Neural progenitor cell (in vitro differentiated cells): Measurements from ENCODE around the gene CENPN. TPM values are rescaled to one million over a fixed set of nuclear protein-coding genes. Genes with fewer than 3 reads are reported as not detected.

Experiments
- DNase-seq: peaks from one replicate; pipeline ENCODE4 v3.0.0-alpha.2; 2016; ENCODE audit warnings: low spot score
- H2AFZ ChIP-seq: fragments of 200-600 bp; sonication (generic); replicated peaks from 2 replicates; pipeline ENCODE4 v1.6.1; 2016; ENCODE audit warnings: antibody characterized with exemption
- H3F3A ChIP-seq: fragments of 200-600 bp; sonication (generic); 2 replicates; pipeline ENCODE4 v1.6.1; 2016; ENCODE audit warnings: antibody characterized with exemption, low read depth
- H3K27ac ChIP-seq: fragments of 200-600 bp; sonication (generic); 2 replicates; pipeline ENCODE4 v1.5.1; 2016; ENCODE audit warnings: mild to moderate bottlenecking
- H3K27me3 ChIP-seq: fragments of 200-600 bp; sonication (generic); 2 replicates; pipeline ENCODE4 v1.6.1; 2016; ENCODE audit warnings: mild to moderate bottlenecking, moderate library complexity
- H3K36me3 ChIP-seq: fragments of 200-600 bp; sonication (generic); 2 replicates; pipeline ENCODE4 v1.5.1; 2016
- H3K4me1 ChIP-seq: fragments of 200-600 bp; sonication (generic); 2 replicates; pipeline ENCODE4 v1.6.1; 2016; ENCODE audit warnings: mixed run types
- H3K4me2 ChIP-seq: fragments of 200-600 bp; sonication (generic); 2 replicates; pipeline ENCODE4 v1.6.1; 2016
- H3K4me3 ChIP-seq: fragments of 200-600 bp; sonication (generic); 2 replicates; pipeline ENCODE4 v1.5.1; 2016
- H3K79me2 ChIP-seq: fragments of 200-600 bp; sonication (generic); 2 replicates; pipeline ENCODE4 v1.6.1; 2016; ENCODE audit warnings: low read depth
- H3K9ac ChIP-seq: fragments of 200-600 bp; sonication (generic); 2 replicates; pipeline ENCODE4 v1.6.1; 2016
- H3K9me3 ChIP-seq: fragments of 200-600 bp; sonication (generic); 2 replicates; pipeline ENCODE4 v1.5.1; 2016; ENCODE audit warnings: low read depth
- H4K20me1 ChIP-seq: fragments of 200-600 bp; sonication (generic); 2 replicates; pipeline ENCODE4 v1.6.1; 2016; ENCODE audit warnings: low read depth
- H3K27ac Mint-ChIP-seq: 3 replicates; pipeline ENCODE4 v1.8.0; 2021; ENCODE audit warnings: mixed read lengths
- H3K27me3 Mint-ChIP-seq: 2 replicates; pipeline ENCODE4 v1.8.0; 2022; ENCODE audit warnings: low read depth, mild to moderate bottlenecking, inconsistent platforms, moderate library complexity, mixed read lengths; ENCODE audit not compliant: insufficient read depth
- H3K36me3 Mint-ChIP-seq: 3 replicates; pipeline ENCODE4 v1.8.0; 2021; ENCODE audit warnings: mixed read lengths
- H3K4me1 Mint-ChIP-seq: 3 replicates; pipeline ENCODE4 v1.8.0; 2021; ENCODE audit warnings: mixed read lengths
- H3K4me3 Mint-ChIP-seq: 3 replicates; pipeline ENCODE4 v1.8.0; 2021; ENCODE audit warnings: mild to moderate bottlenecking, moderate library complexity, mixed read lengths
- H3K9me3 Mint-ChIP-seq: 3 replicates; pipeline ENCODE4 v1.8.0; 2020; ENCODE audit warnings: mixed read lengths
- EZH2 ChIP-seq: fragments of 200-600 bp; sonication (generic); IDR thresholded peaks from 2 replicates; pipeline ENCODE4 v1.6.1; 2017; ENCODE audit warnings: antibody characterized with exemption, mild to moderate bottlenecking, moderate library complexity
- EZH2phosphoT487 ChIP-seq: fragments of 200-600 bp; sonication (generic); IDR thresholded peaks from 2 replicates; pipeline ENCODE4 v1.6.1; 2017; ENCODE audit warnings: antibody characterized with exemption
- total RNA-seq: library from RNA; depleted of rRNA; stranded (reverse); fragments of >200 nt; gene quantifications from 2 replicates; pipeline ENCODE4 v1.2.3, GENCODE V29; 2015; ENCODE audit warnings: low replicate concordance
- TF ChIP-seq, protein P1 (sequence below): fragments of 200-600 bp; sonication (generic); IDR thresholded peaks from 2 replicates; pipeline ENCODE4 v1.5.1; 2017; ENCODE audit warnings: antibody characterized with exemption, mild to moderate bottlenecking

Gene CENPN
- total RNA-seq, 1 donor from 2014 or later, result 111 TPM

DNA sequence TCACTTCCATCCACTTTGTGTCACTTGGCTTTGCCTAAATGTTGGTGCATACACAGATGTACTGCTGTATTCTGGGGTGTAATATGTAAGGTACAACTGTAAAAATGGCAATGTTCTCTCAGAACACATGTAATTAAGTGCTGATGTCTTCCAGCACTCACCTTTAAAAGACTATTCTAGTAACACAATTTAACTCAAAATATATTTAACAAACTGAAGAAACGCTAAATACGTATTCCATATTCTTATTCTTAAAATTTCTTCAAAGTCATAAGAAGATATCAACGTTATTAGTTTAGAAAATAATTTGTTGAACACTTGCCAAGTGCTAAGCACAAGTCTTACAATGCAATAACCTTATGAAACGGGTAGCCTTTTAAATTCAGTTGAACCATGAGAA lies 4.0 kb upstream of the CENPN start:
- peaks cover 22% of the 10 kb centered on the region for H3K4me1 Mint-ChIP-seq
- Histone ChIP-seq H3K79me2 (peaks cover 92% of the 10 kb centered on the region), H3K4me3 (no peak overlapping the region), H2AFZ (no peak overlapping the region), H3K4me2 (no peak overlapping the region), H3K9me3 (no peaks in the 10 kb centered on the region), H3K36me3 (no peaks in the 10 kb centered on the region), H3K27me3 (no peaks in the 10 kb centered on the region), H4K20me1 (peaks cover 23% of the 10 kb centered on the region), H3F3A (peaks cover 10% of the 10 kb centered on the region), H3K4me1 (peaks cover 13% of the 10 kb centered on the region), H3K9ac (no peak overlapping the region), H3K27ac (no peak overlapping the region)
- H3K4me3 Mint-ChIP-seq, result no peak overlapping the region
- TF ChIP-seq EZH2 (no peak), EZH2phosphoT487 (no peak)
- TF ChIP-seq, protein P1, sequence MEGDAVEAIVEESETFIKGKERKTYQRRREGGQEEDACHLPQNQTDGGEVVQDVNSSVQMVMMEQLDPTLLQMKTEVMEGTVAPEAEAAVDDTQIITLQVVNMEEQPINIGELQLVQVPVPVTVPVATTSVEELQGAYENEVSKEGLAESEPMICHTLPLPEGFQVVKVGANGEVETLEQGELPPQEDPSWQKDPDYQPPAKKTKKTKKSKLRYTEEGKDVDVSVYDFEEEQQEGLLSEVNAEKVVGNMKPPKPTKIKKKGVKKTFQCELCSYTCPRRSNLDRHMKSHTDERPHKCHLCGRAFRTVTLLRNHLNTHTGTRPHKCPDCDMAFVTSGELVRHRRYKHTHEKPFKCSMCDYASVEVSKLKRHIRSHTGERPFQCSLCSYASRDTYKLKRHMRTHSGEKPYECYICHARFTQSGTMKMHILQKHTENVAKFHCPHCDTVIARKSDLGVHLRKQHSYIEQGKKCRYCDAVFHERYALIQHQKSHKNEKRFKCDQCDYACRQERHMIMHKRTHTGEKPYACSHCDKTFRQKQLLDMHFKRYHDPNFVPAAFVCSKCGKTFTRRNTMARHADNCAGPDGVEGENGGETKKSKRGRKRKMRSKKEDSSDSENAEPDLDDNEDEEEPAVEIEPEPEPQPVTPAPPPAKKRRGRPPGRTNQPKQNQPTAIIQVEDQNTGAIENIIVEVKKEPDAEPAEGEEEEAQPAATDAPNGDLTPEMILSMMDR, result no peak
- H3K27me3 Mint-ChIP-seq, result peaks cover 3% of the 10 kb centered on the region
- peaks cover 4% of the 10 kb centered on the region for H3K9me3 Mint-ChIP-seq
- no peak overlapping the region for H3K27ac Mint-ChIP-seq
- DNase-seq, result no peak
- peaks cover 12% of the 10 kb centered on the region for H3K36me3 Mint-ChIP-seq

DNA sequence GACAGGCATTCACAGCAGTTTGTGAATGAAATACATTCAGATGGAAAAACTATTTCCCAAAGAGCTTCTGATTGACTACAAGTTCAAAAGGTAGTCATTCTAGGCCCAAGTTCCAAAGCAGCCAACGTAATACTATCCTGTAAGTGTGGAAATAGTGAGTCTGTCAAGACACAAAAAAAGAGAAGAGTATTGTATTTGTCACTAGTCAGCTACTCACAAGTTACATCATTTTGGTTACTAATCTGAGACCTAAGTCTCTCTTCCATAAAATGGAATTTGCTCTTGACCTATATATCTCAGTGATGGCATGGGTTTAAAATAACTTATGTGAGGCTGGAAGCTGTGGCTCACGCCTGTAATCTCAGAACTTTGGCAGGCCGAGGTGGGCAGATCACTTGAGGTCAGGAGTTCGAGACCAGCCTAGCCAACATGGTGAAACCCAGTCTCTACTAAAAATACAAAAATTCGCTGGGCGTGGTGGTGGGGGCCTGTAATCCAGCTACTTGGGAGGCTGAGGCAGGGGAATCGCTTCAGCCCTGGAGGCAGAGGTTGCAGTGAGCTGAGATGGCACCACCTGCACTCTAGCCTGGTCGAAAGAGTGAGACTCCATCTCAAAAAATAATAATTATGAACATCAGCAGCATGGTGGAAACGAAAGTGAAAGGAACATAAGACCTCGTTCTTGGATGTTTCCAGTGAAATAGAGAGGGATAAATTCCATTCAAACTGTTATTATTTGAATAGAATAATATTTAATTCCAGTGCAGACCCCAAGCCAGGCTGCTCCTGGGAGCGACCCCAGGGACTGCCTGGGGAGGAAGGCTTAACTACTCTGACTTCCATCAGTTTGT lies 3.2 kb upstream of the CENPN start:
- H3K9ac ChIP-seq, result no peak overlapping the region
- no peaks in the 10 kb centered on the region for H3K9me3 ChIP-seq
- H4K20me1 ChIP-seq, result peaks cover 30% of the 10 kb centered on the region
- Mint-ChIP-seq H3K4me3 (no peak overlapping the region), H3K9me3 (peaks cover 4% of the 10 kb centered on the region), H3K27me3 (peaks cover 3% of the 10 kb centered on the region), H3K4me1 (peaks cover 28% of the 10 kb centered on the region), H3K36me3 (peaks cover 10% of the 10 kb centered on the region), H3K27ac (no peak overlapping the region)
- H3K4me1 ChIP-seq, result peaks cover 17% of the 10 kb centered on the region
- H3K27me3 ChIP-seq, result no peaks in the 10 kb centered on the region
- H3K79me2 ChIP-seq, result peaks cover 92% of the 10 kb centered on the region
- DNase-seq, result no peak
- H3K4me2 ChIP-seq, result peak overlapping the region; percentile 79
- no peak for TF ChIP-seq EZH2phosphoT487
- TF ChIP-seq, protein P1, result no peak
- TF ChIP-seq EZH2, result no peak
- H3F3A ChIP-seq, result peaks cover 10% of the 10 kb centered on the region
- no peak overlapping the region for H2AFZ ChIP-seq
- no peak overlapping the region for H3K4me3 ChIP-seq
- H3K36me3 ChIP-seq, result no peaks in the 10 kb centered on the region
- no peak overlapping the region for H3K27ac ChIP-seq

GRCh38 chr16:81004646-81005353 lies 2.2 kb upstream of the CENPN start:
- H3K9me3 Mint-ChIP-seq, result peaks cover 1% of the 10 kb centered on the region
- Histone ChIP-seq H3K27ac (no peak overlapping the region), H3K4me2 (peak overlapping the region; percentile 79), H3K36me3 (no peaks in the 10 kb centered on the region), H3K9me3 (no peaks in the 10 kb centered on the region), H3F3A (peaks cover 10% of the 10 kb centered on the region), H3K27me3 (no peaks in the 10 kb centered on the region), H3K4me3 (peak overlapping the region; percentile 25), H3K79me2 (peaks cover 92% of the 10 kb centered on the region), H2AFZ (no peak overlapping the region), H4K20me1 (peaks cover 35% of the 10 kb centered on the region), H3K9ac (no peak overlapping the region), H3K4me1 (peaks cover 17% of the 10 kb centered on the region)
- H3K27me3 Mint-ChIP-seq, result peaks cover 3% of the 10 kb centered on the region
- H3K27ac Mint-ChIP-seq, result no peak overlapping the region
- peak; percentile 75 for DNase-seq
- peak overlapping the region; percentile 99 for H3K4me3 Mint-ChIP-seq
- TF ChIP-seq EZH2, result no peak
- no peak for TF ChIP-seq EZH2phosphoT487
- TF ChIP-seq, protein P1, result peak; percentile 80
- peaks cover 30% of the 10 kb centered on the region for H3K4me1 Mint-ChIP-seq
- peaks cover 2% of the 10 kb centered on the region for H3K36me3 Mint-ChIP-seq
